Measurements from ENCODE around the gene SIX4. TPM values are rescaled to one million over a fixed set of nuclear protein-coding genes. Genes with fewer than 3 reads are reported as not detected.

The SIX4 gene
- total RNA-seq: not detected in 2 replicates
- total RNA-seq (2013): 0.58 TPM
- not detected in 2 replicates for polyA plus RNA-seq
- 0.17 TPM in 1 of 2 replicates, not detected in the other for polyA minus RNA-seq

DNA sequence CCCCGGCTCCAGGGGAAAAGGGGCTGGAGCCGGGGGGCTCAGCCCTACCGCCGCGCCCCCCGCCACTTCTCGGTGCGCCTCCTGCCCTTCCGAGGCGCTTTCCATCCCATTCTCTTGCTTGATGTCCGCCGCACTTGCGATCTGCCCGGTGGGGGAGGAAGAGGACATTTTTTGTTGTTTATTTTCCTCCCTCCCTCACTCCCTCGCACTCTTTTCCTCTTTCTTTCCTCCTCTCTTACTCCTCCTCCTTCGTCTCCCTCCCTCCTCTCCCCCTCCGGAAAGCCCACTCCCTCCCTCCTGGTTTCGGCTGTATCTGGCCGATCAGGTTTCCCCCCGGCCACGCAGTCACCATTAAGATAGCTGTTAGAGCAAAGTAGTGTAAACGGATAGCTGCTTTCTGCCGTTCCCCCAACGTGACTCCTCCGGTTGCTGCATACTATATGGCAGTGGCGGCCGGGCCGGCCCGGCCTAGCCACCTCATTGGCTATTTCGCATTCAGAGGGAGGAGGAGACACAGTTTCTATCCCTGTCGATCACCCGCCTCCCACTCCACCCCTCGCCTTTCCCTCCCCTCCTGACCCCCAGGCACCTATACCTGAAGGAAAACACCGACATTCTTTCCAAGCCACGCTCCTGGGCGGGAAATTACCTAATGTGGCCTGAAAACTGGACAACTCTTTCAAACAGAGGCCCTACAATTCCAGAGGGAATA is at the start of gene SIX4:
SIX4 (minus strand) TSS at position 445 of the 712 bp plus-strand sequence; CDS start at position 168, 277 bp downstream.
- peak; percentile 43 for TF ChIP-seq EZH2 (IDR thresholded peaks at IDR 0.05; ENCODE audit: borderline replicate concordance, insufficient read depth, low read depth, low read length, poor library complexity, severe bottlenecking)
- TF ChIP-seq, protein P1, sequence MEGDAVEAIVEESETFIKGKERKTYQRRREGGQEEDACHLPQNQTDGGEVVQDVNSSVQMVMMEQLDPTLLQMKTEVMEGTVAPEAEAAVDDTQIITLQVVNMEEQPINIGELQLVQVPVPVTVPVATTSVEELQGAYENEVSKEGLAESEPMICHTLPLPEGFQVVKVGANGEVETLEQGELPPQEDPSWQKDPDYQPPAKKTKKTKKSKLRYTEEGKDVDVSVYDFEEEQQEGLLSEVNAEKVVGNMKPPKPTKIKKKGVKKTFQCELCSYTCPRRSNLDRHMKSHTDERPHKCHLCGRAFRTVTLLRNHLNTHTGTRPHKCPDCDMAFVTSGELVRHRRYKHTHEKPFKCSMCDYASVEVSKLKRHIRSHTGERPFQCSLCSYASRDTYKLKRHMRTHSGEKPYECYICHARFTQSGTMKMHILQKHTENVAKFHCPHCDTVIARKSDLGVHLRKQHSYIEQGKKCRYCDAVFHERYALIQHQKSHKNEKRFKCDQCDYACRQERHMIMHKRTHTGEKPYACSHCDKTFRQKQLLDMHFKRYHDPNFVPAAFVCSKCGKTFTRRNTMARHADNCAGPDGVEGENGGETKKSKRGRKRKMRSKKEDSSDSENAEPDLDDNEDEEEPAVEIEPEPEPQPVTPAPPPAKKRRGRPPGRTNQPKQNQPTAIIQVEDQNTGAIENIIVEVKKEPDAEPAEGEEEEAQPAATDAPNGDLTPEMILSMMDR (IDR thresholded peaks at IDR 0.05): no peak
- peak within 1 kb of the TSS; percentile 46 to 87 (median 56) for H3K4me3 ChIP-seq (ENCODE audit: control extremely low read depth in 1 of 5, extremely low read depth in 1 of 5, insufficient read depth in 1 of 5, low read depth in 2 of 5, low read length in 4 of 5)
- H3K4me3 Mint-ChIP-seq: peak within 1 kb of the TSS; percentile 94
- H3K9me3 ChIP-seq (ENCODE audit: control extremely low read depth in 1 of 3, control insufficient read depth in 2 of 3, insufficient read depth in 1 of 3, low read length in 2 of 3): peaks cover 0 to 16% (median 2%) of the 10 kb centered on the region in 3 donors
- no peak within 1 kb of the TSS for H3K27ac ChIP-seq (ENCODE audit: low read length in 2 of 2)
- H3K79me2 ChIP-seq (ENCODE audit: control insufficient read depth, insufficient read depth, low read length): no peaks in the 10 kb centered on the region
- peaks cover 0 to 80% (median 65%) of the 10 kb centered on the region in 4 experiments for H3K27me3 ChIP-seq (replicated peaks in 1 of 4; ENCODE audit: control extremely low read depth in 1 of 4, control insufficient read depth in 3 of 4, insufficient read depth in 4 of 4, low read length in 3 of 4)
- peak within 1 kb of the TSS; percentile 99 for H3K4me2 ChIP-seq (replicated peaks; ENCODE audit: low read depth, low read length, poor library complexity, severe bottlenecking)
- ChIA-PET POLR2A (no interaction called here), CTCF (interaction anchor here (1.5 to 1.6 kb wide), 2 partner anchors 9 to 99 kb away, joined by 3 read pairs; no protein-coding TSS in a partner anchor)
- ATAC-seq (ENCODE audit: low read depth): peak; percentile 21
- H3K27ac Mint-ChIP-seq: no peak within 1 kb of the TSS
- peaks cover 22% of the 10 kb centered on the region for H3K4me1 Mint-ChIP-seq
- peaks cover 74% of the 10 kb centered on the region for H3K27me3 Mint-ChIP-seq
- H3K9ac ChIP-seq (ENCODE audit: low read length): peak within 1 kb of the TSS; percentile 75
- H4K20me1 ChIP-seq (ENCODE audit: control insufficient read depth, insufficient read depth, low read length, poor library complexity, severe bottlenecking): no peaks in the 10 kb centered on the region
- intact Hi-C loops (cut with micrococcal nuclease): loop anchor here (1.0 to 10.0 kb wide), 3 partner anchors 10 to 629 kb away; partner anchors contain the start of genes MNAT1 and PCNX4
- H2AFZ ChIP-seq (ENCODE audit: insufficient read depth, low read depth, low read length, poor library complexity, severe bottlenecking): peak within 1 kb of the TSS; percentile 90
- DNase-seq: peak; percentile 53
- peaks cover 32 to 35% of the 10 kb centered on the region in 2 donors for H3K4me1 ChIP-seq (ENCODE audit: control insufficient read depth in 2 of 2, insufficient read depth in 2 of 2, low read length in 2 of 2)
- no peaks in the 10 kb centered on the region for H3K36me3 ChIP-seq (replicated peaks in 1 of 2; ENCODE audit: control extremely low read depth in 1 of 2, control insufficient read depth in 1 of 2, extremely low read depth in 1 of 2, insufficient read depth in 2 of 2, low read length in 1 of 2)
- under 1% methylated on average over 22 of the region's 36 CpGs for WGBS (ENCODE audit: insufficient coverage)
- H3K9me3 Mint-ChIP-seq (ENCODE audit: insufficient read depth): no peaks in the 10 kb centered on the region

DNA sequence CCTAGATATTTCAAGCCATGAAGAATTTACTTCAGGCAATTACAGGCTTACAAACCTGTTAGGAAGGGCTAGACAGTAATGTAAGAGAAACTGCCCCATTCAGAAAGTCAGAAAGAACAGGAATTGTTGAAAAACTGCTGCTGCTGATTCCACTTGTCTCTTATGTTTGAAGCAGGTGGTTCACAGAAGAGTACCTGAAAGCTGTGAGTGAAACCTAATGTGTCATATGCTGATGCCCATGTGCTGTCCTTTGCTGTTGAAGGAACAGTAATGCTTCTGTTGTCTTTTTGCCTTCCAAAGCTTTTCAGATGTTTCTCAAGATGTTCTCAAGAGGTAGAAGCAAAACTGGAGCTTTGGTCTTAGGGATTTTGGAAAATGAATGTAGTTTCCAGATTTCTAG is 49.4 kb upstream of the SIX4 start:
- Histone ChIP-seq H3K27me3 (replicated peaks in 1 of 4; ENCODE audit: control extremely low read depth in 1 of 4, control insufficient read depth in 3 of 4, insufficient read depth in 4 of 4, low read length in 3 of 4) (no peaks in the 10 kb centered on the region), H3K4me2 (replicated peaks; ENCODE audit: low read depth, low read length, poor library complexity, severe bottlenecking) (no peak overlapping the region), H3K36me3 (replicated peaks in 1 of 2; ENCODE audit: control extremely low read depth in 1 of 2, control insufficient read depth in 1 of 2, extremely low read depth in 1 of 2, insufficient read depth in 2 of 2, low read length in 1 of 2) (peaks cover 0 to 2% of the 10 kb centered on the region in 2 experiments), H3K79me2 (ENCODE audit: control insufficient read depth, insufficient read depth, low read length) (peaks cover 42% of the 10 kb centered on the region), H4K20me1 (ENCODE audit: control insufficient read depth, insufficient read depth, low read length, poor library complexity, severe bottlenecking) (peaks cover 46% of the 10 kb centered on the region), H3K4me3 (ENCODE audit: control extremely low read depth in 1 of 5, extremely low read depth in 1 of 5, insufficient read depth in 1 of 5, low read depth in 2 of 5, low read length in 4 of 5) (no peak overlapping the region), H3K27ac (ENCODE audit: low read length in 2 of 2) (no peak overlapping the region), H3K4me1 (ENCODE audit: control insufficient read depth in 2 of 2, insufficient read depth in 2 of 2, low read length in 2 of 2) (peaks cover 4 to 11% of the 10 kb centered on the region in 2 donors), H3K9ac (ENCODE audit: low read length) (no peak overlapping the region), H2AFZ (ENCODE audit: insufficient read depth, low read depth, low read length, poor library complexity, severe bottlenecking) (no peak overlapping the region), H3K9me3 (ENCODE audit: control extremely low read depth in 1 of 3, control insufficient read depth in 2 of 3, insufficient read depth in 1 of 3, low read length in 2 of 3) (no peaks in the 10 kb centered on the region)
- intact Hi-C loops (cut with micrococcal nuclease): no loop called here
- H3K27me3 Mint-ChIP-seq: no peaks in the 10 kb centered on the region
- ATAC-seq (ENCODE audit: low read depth): no peak
- no peak overlapping the region for H3K27ac Mint-ChIP-seq
- TF ChIP-seq, protein P1 (IDR thresholded peaks at IDR 0.05): no peak
- TF ChIP-seq EZH2 (IDR thresholded peaks at IDR 0.05; ENCODE audit: borderline replicate concordance, insufficient read depth, low read depth, low read length, poor library complexity, severe bottlenecking): no peak
- no peaks in the 10 kb centered on the region for H3K9me3 Mint-ChIP-seq (ENCODE audit: insufficient read depth)
- ChIA-PET CTCF (no interaction called here), POLR2A (no interaction called here)
- H3K4me1 Mint-ChIP-seq: peaks cover 9% of the 10 kb centered on the region
- no peak for DNase-seq
- no peak overlapping the region for H3K4me3 Mint-ChIP-seq

All from B cell (primary cell).